ENCODE results near the gene MOB1B.
"Not testable (repeated sequence)": the region's sequence is repeated elsewhere in the genome, so short reads cannot be mapped to it uniquely, and the experiment has no call there.

MOB1B gene

DNA sequence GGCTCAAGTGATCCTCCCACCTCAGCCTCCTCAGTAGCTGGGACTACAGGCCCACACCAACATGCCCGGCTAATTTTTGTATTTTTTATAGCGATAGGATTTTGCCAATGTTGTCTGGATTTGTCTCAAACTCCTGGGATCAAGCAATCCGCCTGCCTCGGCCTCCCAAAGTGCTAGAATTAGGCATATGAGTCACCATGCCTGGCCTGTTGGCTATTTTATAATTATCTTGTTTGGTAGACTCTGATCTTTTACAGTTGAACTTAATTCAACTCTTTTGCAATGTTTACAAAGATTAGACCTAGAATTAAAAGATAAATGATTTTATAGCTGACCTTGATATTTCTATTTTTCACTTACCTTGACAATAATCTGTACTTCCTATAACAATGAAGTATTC lies 109.3 kb downstream of the MOB1B start:
- no peak for DNase-seq

DNA sequence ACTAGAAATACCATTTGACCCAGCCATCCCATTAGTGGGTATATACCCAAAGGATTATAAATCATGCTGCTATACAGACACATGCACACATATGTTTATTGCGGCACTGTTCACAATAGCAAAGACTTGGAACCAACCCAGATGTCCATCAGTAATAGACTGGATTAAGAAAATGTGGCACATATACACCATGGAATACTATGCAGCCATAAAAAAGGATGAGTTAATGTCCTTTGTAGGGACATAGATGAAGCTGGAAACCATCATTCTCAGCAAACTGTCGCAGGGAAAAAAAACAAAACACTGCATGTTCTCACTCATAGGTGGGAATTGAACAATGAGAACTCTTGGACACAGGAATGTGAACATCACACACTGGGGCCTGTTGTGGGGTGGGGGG lies 115.2 kb downstream of the MOB1B start:
- DNase-seq = not testable (repeated sequence)

DNA sequence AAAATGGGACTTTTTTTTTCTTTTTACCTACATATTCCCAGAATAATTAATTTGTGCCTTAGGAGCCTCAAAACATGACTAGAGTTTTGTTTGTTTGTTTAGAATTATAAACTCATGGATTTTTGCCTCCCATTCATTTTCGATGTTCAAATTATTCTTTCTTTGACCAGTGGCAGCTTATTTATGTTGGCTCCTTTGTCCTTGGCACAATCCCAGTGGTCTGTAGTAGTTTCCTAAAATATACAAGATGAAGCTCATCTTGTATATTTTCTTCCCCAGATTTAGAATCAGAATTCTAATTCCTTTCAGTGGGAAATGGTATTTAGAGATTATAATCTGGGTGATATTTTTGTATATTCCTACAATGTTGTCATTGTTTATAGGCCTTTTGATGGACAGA lies 118.4 kb downstream of the MOB1B start:
- DNase-seq = no peak

DNA sequence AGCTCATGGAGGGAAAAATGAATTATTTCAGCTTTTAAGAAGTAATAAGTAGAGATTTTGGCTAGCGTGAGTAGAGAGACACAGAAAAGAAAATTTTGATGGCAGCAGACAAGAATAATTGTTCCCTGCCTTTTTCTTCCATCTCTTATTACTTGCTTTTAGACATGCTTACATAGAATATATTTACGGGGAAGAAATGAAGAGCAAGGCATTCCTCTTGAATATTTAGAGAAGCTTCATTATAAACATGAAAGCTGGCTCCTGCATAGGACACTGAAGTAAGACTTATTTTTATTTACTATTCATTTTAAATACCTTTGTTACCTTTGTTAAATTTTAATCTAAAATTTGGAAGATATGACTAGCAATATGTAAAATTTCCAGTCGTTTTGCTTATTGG lies 123.5 kb downstream of the MOB1B start:
- no peak for DNase-seq

DNA sequence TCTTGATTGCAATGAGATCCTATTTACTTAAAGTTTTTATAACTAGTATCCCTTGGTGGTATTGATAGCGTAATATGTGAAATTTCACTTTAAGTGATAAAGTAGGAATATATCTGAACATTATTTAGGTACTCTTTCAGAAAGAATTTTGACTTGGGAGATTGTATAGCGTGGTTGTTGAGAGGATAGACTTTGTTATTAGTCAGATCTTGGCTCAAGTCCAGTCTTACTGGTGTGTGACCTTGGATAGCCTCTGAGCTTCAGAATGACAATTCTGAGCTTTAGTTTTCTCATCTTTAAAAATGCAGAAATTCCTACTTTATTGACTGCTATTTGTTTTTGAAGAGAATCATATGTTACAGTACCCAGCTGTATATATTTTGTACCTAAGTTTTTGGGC lies 123.9 kb downstream of the MOB1B start:
- no peak for DNase-seq

DNA sequence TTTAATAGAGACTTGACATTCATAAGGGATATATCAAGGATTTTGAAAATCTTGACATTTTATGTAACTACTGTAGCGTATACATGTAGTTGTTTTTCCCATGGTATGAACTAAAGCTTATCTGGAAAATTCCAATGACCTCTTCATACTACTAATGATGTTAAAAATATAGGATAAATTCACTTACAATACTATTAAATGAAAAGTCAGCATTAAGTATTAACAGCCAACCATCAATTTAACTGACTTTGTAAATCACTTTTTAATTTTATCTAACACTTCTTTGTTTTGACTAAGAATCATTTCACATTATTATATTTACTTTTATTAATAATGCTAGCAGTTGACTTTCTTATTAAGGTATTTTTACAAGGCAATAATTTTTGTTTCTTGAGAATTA lies 125.4 kb downstream of the MOB1B start:
- no peak for DNase-seq

DNA sequence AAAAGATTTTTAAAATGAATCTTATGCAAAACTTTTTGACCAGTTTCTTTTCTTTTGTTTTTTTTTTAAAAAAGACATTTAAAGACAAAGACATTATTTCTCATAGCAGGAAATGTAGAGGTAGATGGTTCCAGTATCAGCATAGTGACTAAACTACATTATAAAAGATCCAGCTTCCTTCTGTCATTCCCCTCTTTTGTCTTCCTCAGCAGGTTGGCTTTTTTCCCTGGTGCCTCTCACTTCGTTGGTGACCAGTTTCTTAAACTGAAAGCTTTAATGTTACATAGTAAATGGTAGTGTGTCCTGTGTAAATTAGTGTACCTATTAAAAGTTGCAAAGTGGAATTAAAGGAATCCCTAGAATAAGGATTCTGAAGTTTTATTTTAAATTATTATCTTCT lies 127.3 kb downstream of the MOB1B start:
- no peak for DNase-seq

DNA sequence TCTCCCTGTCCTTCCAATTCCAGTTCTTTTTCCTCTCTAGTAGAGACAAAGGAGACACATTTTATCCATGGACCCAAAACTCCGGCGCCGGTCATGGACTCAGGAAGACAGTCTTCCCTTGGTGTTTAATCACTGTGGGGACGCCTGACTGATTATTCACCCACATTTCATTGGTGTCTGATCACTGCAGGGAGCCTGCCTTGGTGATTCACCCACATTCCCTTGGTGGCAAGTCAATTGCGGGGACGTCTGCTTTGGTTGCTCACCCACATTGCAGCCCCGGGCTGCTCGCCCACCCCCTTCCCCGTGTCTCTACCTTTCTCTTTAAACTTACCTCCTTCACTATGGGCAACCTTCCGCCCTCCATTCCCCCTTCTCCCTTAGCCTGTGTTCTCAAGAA lies 129.9 kb downstream of the MOB1B start:
- DNase-seq = not testable (repeated sequence)
